ENCODE data around the gene TBC1D2B.
"Not testable (repeated sequence)": the region's sequence is repeated elsewhere in the genome, so short reads cannot be mapped to it uniquely, and the experiment has no call there.

TBC1D2B gene

GRCh38 chr15:77999486-77999885 is 78.0 kb downstream of the TBC1D2B start:
- no peak for DNase-seq

GRCh38 chr15:77998592-77998991 is 78.9 kb downstream of the TBC1D2B start:
- no peak for DNase-seq

- DNase-seq, result not testable (repeated sequence)
Measured at GRCh38 chr15:77997761-77998554, 79.6 kb downstream of the TBC1D2B start.

- not testable (repeated sequence) for DNase-seq
Measured at GRCh38 chr15:77997221-77997620, 80.3 kb downstream of the TBC1D2B start.

DNA sequence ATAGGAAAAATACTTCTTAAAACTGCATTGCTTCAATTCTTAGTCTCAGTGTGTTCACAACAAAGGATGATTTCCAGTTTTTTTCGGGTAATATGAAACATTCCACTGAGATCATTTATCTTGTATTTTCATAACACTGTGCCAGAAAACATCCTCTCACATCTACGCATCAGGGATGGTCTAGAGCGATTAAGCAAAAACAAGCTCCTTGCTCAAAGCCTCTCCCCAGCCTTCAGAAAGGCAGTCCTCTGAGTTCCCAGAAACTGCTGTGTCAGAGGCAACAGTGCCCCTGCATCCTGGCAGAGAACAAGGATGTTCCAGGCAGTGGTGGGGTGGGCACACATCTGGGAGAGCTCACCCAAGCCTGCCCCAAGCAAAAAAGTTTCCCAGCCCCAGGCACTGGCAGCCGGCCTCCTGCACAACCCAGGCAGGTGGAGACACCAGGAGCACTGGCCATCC is 80.8 kb downstream of the TBC1D2B start:
- not testable (repeated sequence) for DNase-seq

DNA sequence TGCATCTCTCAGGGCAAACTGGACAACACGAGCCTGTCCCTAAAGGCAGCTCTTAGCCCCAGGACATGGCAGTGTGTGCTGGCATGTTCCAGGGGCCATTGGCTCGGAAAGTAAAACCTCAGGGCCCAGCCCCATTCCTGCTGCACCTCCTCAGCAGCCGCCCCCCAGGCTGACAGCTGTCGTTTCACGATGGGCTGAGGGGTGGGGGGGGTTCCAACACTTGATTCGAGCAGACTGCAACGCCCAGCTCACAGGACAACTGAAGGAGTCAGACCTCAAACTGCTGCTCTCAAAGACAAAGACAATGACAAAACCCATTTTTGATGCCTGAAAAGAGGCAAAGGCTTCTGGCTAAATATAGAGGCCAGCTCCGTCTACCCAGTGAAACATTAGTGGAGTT is 81.3 kb downstream of the TBC1D2B start:
- DNase-seq, result not testable (repeated sequence)

DNA sequence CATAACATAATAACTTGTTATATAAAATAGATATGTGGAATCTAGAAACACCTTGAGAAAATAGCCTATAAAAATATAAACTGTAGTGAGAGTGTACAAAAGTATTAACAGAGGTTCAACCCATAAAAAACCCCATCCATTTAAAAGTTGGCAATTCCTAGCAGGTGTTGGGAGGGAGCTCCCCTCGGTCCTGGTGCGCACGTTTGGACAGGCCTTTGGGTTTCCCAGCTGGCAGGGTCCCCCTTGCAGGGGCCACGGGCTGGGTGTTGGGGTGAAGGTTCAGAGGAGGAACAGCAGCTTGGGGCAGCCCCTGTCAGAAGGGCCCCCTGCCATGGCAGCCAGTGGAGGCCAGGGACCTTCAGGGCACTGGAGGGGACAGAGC is 82.0 kb downstream of the TBC1D2B start:
- not testable (repeated sequence) for DNase-seq

DNA sequence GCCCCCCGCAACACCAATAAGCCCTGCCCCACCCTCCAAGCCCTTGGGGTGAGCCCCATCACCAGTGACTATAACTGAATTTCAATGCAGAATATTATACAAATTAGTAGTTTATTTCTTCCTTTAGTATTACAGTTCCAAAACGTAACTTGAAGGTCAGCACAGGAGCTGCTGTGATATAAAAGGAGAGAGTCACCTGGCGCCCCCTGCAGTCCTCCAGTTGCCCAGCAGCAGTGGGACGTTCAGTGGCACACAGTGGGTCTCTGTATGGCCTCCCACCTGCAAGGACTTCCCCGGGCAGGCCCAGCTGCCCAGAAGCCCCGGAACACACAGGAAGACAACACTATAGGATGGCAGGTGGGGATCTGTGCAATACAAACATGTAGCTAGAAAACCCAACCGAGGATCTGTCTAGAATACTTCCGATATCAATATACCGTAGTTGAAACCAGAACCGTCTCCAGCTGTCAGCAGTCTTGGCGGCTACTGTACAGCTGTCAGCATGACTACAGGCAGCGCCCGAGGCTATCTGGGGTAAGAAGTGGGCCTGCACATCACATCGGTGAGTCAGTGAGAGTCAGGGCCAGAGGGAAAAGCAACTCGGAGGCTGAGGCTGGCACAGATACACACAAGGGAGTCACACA is 82.5 kb downstream of the TBC1D2B start:
- DNase-seq, result not testable (repeated sequence)

- not testable (repeated sequence) for DNase-seq
Measured at GRCh38 chr15:77993970-77994693, 83.4 kb downstream of the TBC1D2B start.

DNA sequence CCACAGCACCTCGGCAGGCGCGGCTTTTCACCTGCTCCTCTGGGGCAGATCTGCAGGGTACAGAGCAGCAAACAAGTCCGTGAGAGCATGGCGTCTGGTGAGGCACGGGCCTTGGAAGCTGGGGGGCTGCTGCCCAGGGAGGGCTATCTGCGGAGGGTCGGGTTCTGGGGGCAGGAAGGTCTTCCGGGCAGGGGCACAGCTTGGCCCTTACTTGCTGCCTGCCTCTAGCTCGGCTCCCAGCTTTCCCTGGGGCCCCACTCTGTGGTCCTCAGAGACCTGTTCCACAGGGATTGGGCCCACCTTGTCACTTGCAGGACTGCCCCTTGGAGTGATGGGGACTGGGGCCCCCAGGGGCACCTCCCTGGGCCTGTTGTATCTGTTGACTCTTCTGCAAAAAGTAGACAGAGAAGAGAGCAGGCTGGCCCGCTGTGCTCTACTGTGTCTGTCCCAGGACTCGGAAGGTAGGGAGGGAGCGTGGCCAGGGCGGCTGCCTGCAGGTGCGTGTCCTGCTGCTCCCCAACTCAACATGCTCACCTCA is 84.1 kb downstream of the TBC1D2B start:
- no peak for DNase-seq

GRCh38 chr15:77992356-77993222 is 84.9 kb downstream of the TBC1D2B start:
- no peak for DNase-seq

- not testable (repeated sequence) for DNase-seq
Measured at GRCh38 chr15:77991658-77992201, 85.8 kb downstream of the TBC1D2B start.

DNA sequence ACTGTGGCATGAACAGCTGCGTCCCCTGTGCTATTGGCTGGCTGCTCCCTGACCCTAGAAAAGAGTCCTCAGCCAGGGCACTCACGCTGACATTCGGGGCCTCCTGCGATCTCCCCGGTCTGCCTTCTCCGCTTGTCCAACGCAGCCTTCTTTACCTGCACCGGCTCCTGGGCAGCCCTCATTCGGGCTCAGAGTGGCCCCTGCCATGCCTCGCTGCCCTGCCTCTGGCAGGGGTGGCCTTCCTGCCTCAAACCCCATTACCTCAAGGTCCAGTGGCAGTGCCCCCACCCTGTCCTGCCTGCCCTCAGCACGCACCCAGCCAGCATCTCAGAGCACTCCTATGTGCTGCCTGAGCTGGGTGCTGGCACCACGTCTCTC is 86.5 kb downstream of the TBC1D2B start:
- no peak for DNase-seq

- no peak for DNase-seq
Measured at GRCh38 chr15:77989296-77990143, 88.0 kb downstream of the TBC1D2B start.

GRCh38 chr15:77988347-77989295 is 88.9 kb downstream of the TBC1D2B start:
- DNase-seq, result no peak

GRCh38 chr15:77987765-77988136 is 89.8 kb downstream of the TBC1D2B start:
- DNase-seq, result not testable (repeated sequence)

GRCh38 chr15:77986891-77987764 is 90.4 kb downstream of the TBC1D2B start:
- no peak for DNase-seq

GRCh38 chr15:77985931-77986480 is 91.5 kb downstream of the TBC1D2B start:
- DNase-seq, result no peak

Data from NCI-H748 treated with DMSO at 0.1 percent for 48 hours (cell line).